Pancreas (tissue), 10 donors: Measurements from ENCODE around the gene APOBEC3G. TPM values are rescaled to one million over a fixed set of nuclear protein-coding genes. Genes with fewer than 3 reads are reported as not detected.
"Not testable (repeated sequence)": the region's sequence is repeated elsewhere in the genome, so short reads cannot be mapped to it uniquely, and the experiment has no call there.

Experiments used
- ATAC-seq, 4 donors: fragments of 200-7000 bp; cut with Tn5 transposase; one replicate each; pipeline versions ENCODE4 v1.8.0 to v1.9.1; 2020; ENCODE audit warnings: mild to moderate bottlenecking in 4 of 4, moderate library complexity in 4 of 4
- DNase-seq, 6 donors: peaks; one replicate each; pipeline ENCODE4 v3.0.0-alpha.2; 2020
- FAIRE-seq: peaks from 2 replicates; lab custom pipeline; 2012; peaks lifted over from hg19 to GRCh38; lab: Jason Lieb, UNC
- H3K27ac ChIP-seq, 4 donors: fragments of 200-600 bp; sonication (generic); 1 replicate in 3 of 4; 2 replicates in 1 of 4; pipeline versions ENCODE4 v1.5.0 to v1.8.0; 2020
- H3K27me3 ChIP-seq, 4 donors: fragments of 200-600 bp; one replicate each; pipeline ENCODE4 v1.8.0; 2021
- H3K36me3 ChIP-seq, 3 donors: fragments of 200-600 bp; sonication (generic) in 1 of 3; one replicate each; pipeline versions ENCODE4 v1.5.0 to v1.8.0; 2020 to 2021
- H3K4me1 ChIP-seq, 3 donors: fragments of 200-600 bp; one replicate each; pipeline ENCODE4 v1.8.0; 2021
- H3K4me3 ChIP-seq, 4 donors: fragments of 200-600 bp; sonication (generic) in 2 of 4; one replicate each; pipeline versions ENCODE4 v1.5.0 to v1.8.0; 2020 to 2021
- H3K9me3 ChIP-seq, 4 donors: fragments of 200-600 bp; one replicate each; pipeline ENCODE4 v1.8.0; 2021
- WGBS, 2 donors: extraction: QIAGEN DNeasy Blood & Tissue Kit; methylation state at CpG; one replicate each; pipeline ENCODE4 v1.1.7; 2013; 5-methylcytosine and 5-hydroxymethylcytosine counted together
- intact Hi-C, 3 donors: fragments of 100-400 bp; cut with DNase I; formaldehyde crosslinking; loops; one replicate each; pipeline versions ENCODE4 v1.11.1 to v1.14.2; 2022
- polyA plus RNA-seq, 2 donors: library from polyadenylated mRNA; stranded (reverse); fragments of 200-250 nt; gene quantifications; one replicate each; pipeline ENCODE4 v1.2.3, GENCODE V29; 2013
- total RNA-seq, 6 donors: library from RNA; stranded (reverse); fragmentation: NEBNext Ultra II Directional in 4 of 6; extraction: Animal tissue kit (Norgen Biotek cat#: 25700) in 4 of 6; gene quantifications; one replicate each; pipeline versions ENCODE4 v1.2.1 to v1.2.4, GENCODE V29; 2021 to 2023
- TF ChIP-seq, protein P1 (sequence below), 4 donors: fragments of 200-600 bp; sonication (generic) in 3 of 4; IDR thresholded peaks; one replicate each; pipeline versions ENCODE4 v1.5.0 to v1.8.0; 2021; ENCODE audit warnings: antibody characterized with exemption in 4 of 4
- donor health status: healthy with polysubstance abuse.
- donor health status: DM: no; HTN: no; CAD: no; lungs with moderate emphysema.
- donor health status: DM: no; HTN: no; CAD: no.
- donor health status: control.
- donor health status: control.
- donor health status: Bipolar disorder and iron deficiency.
- donor health status: DM: yes; HTN: yes; CAD: no.
- donor health status: DM: no; HTN: no; CAD: no.
- donor health status: DM: no; HTN: no; CAD: no.
- donor health status: DM: yes; HTN: yes; CAD: no.

The APOBEC3G gene
- total and polyA plus RNA-seq, 8 donors, result 0.94 to 5.3 (median 2.8) TPM

- DNase-seq (no peak), FAIRE-seq (no peak)
- TF ChIP-seq, protein P1, sequence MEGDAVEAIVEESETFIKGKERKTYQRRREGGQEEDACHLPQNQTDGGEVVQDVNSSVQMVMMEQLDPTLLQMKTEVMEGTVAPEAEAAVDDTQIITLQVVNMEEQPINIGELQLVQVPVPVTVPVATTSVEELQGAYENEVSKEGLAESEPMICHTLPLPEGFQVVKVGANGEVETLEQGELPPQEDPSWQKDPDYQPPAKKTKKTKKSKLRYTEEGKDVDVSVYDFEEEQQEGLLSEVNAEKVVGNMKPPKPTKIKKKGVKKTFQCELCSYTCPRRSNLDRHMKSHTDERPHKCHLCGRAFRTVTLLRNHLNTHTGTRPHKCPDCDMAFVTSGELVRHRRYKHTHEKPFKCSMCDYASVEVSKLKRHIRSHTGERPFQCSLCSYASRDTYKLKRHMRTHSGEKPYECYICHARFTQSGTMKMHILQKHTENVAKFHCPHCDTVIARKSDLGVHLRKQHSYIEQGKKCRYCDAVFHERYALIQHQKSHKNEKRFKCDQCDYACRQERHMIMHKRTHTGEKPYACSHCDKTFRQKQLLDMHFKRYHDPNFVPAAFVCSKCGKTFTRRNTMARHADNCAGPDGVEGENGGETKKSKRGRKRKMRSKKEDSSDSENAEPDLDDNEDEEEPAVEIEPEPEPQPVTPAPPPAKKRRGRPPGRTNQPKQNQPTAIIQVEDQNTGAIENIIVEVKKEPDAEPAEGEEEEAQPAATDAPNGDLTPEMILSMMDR (IDR thresholded peaks at IDR 0.05), result no peak
Measured at GRCh38 chr22:39070186-39070585, 6.9 kb upstream of the APOBEC3G start.

DNA sequence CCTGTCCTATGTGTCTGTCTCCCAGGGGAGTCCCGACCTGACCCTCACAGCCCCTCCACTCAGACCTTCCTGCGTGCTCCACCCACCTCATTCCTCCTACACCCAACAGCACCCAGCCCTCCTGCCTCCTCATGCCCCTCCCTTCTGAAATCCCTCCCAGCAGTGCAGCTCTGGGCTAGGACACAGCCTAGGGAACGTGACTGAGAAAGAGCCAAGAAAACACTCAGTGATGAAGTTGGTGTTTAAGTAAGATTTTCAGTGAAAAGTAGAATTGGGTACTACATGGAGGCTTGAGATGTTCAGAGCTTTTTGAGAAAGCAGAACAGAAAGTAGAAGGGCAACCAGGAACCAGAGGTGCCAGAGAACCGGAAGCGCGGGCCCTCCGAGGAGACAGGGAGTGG, 4.5 kb upstream of the APOBEC3G start:
- H3K27me3 ChIP-seq, H3K9me3 ChIP-seq, DNase-seq, H3K27ac ChIP-seq, intact Hi-C loops, H3K36me3 ChIP-seq, ATAC-seq, H3K4me3 ChIP-seq, H3K4me1 ChIP-seq, FAIRE-seq: not testable (repeated sequence)
- WGBS, 2 donors, result 82 to 93% methylated on average over 6 of the region's 7 CpGs

More at GRCh38 chr22:39070186-39070585, 6.9 kb upstream of the APOBEC3G start:
- H3K9me3 ChIP-seq, result no peaks in the 10 kb centered on the region
- H3K4me1 ChIP-seq, result no peaks in the 10 kb centered on the region
- no peaks in the 10 kb centered on the region for H3K36me3 ChIP-seq
- no peak overlapping the region for H3K27ac ChIP-seq
- H3K27me3 ChIP-seq, result no peaks in the 10 kb centered on the region
- H3K4me3 ChIP-seq, result no peak overlapping the region
- intact Hi-C loops, result no loop called here
- no peak for ATAC-seq
- 90% methylated on average over 7 of the region's 7 CpGs for WGBS, 2 donors

GRCh38 chr22:39073981-39074380, 3.1 kb upstream of the APOBEC3G start:
- WGBS, 2 donors, result 47 to 50% methylated on average over 2 of the region's 2 CpGs
- H3K27me3 ChIP-seq, result no peaks in the 10 kb centered on the region
- H3K27ac ChIP-seq, result no peak overlapping the region
- no peak overlapping the region for H3K4me3 ChIP-seq
- FAIRE-seq, result no peak
- TF ChIP-seq, protein P1 (IDR thresholded peaks at IDR 0.05), result no peak
- DNase-seq, result no peak
- intact Hi-C loops, result no loop called here
- no peaks in the 10 kb centered on the region for H3K4me1 ChIP-seq
- H3K9me3 ChIP-seq, result no peaks in the 10 kb centered on the region
- no peaks in the 10 kb centered on the region for H3K36me3 ChIP-seq
- no peak for ATAC-seq

DNA sequence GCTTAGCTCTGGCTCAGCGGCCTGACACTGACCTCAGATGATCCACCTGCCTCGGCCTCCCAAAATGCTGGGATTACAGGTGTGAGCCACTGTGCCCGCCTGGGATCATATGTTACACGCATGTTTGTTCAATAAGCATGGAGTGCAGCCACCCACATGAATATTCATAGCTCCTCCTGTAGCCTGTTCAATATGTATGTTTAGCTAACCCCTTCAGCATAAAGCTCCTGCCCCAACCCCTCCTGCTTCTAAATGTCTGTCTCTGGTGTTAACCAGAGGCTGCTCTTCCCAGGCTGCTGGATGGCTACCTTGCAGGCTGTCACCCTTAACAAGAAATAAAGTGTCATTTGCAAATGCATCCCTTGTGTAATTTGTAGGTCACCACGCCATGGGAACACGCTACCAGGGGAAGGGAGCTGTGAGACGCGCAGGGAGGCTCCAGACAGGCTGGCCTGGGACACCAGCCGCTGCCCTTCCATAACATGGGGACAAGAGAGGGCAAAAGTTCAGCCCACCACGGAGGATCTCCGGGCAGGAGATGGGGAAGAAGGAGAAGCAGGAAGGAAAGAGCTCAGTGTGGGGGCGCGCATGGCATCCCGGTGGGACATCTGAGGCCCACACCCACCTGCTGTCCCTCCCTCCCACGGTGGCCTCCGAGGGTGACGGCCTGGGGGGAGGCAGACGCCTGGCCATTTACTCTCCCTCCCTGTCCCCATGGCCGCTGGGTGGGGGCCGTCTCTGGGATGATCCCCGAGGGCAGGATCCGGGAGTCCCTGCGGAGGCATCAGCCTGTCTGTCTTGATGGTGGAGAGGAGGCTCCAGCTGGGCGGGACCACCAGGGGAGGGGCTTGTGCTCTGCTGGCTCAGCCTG, 685 bp upstream of the APOBEC3G start:
- H3K4me3 ChIP-seq, result peak overlapping the region in 1 of 4 donors; percentile 17
- H3K36me3 ChIP-seq, H3K27ac ChIP-seq, H3K4me1 ChIP-seq, H3K9me3 ChIP-seq, intact Hi-C loops, DNase-seq, FAIRE-seq, H3K27me3 ChIP-seq: not testable (repeated sequence)
- WGBS, 2 donors, result 60 to 62% methylated on average over 15 to 21 of the region's 24 CpGs
- ATAC-seq, result peak in 3 of 4 donors; percentile 4 to 35 (median 6)

GRCh38 chr22:39077912-39078311, 837 bp downstream of the APOBEC3G start:
- intact Hi-C loops, result not testable (repeated sequence)
- H3K4me3 ChIP-seq, result peak overlapping the region in 1 of 4 donors; percentile 37

DNA sequence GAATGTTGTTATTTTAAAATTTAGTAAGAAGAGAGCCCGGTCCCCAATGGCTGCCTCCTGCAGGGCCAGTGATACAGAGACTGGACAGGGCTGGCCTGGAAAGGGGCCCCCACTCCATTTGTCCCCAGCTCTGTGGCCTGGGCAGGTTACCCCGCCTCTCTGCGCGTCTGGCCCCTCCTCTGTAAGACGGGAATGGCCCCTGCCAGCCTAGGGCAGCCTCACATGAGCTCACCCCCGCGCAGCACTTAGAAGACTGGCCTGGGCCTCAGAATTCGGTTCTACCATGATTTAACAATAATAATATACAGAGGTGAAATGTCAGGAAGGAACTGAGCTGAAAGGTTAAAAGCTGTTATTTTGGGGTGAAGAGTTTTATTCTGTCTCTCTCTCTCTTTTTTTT, 1.3 kb downstream of the APOBEC3G start:
- intact Hi-C loops, result no loop called here
- no peak for ATAC-seq
- FAIRE-seq, result no peak
- H3K36me3 ChIP-seq, result no peaks in the 10 kb centered on the region
- no peak overlapping the region for H3K27ac ChIP-seq
- H3K27me3 ChIP-seq, result no peaks in the 10 kb centered on the region
- no peaks in the 10 kb centered on the region for H3K9me3 ChIP-seq
- no peak for DNase-seq
- WGBS, 2 donors, result 79 to 86% methylated on average over 8 of the region's 8 CpGs
- H3K4me1 ChIP-seq, result no peaks in the 10 kb centered on the region
- TF ChIP-seq, protein P1 (IDR thresholded peaks at IDR 0.05), result no peak
- peak overlapping the region in 1 of 4 donors; percentile 37 for H3K4me3 ChIP-seq

More at GRCh38 chr22:39077912-39078311, 837 bp downstream of the APOBEC3G start:
- H3K36me3 ChIP-seq, H3K9me3 ChIP-seq, FAIRE-seq, H3K27me3 ChIP-seq, H3K4me1 ChIP-seq, DNase-seq, H3K27ac ChIP-seq, ATAC-seq: not testable (repeated sequence)
- 89 to 97% methylated on average over 12 of the region's 12 CpGs for WGBS, 2 donors

DNA sequence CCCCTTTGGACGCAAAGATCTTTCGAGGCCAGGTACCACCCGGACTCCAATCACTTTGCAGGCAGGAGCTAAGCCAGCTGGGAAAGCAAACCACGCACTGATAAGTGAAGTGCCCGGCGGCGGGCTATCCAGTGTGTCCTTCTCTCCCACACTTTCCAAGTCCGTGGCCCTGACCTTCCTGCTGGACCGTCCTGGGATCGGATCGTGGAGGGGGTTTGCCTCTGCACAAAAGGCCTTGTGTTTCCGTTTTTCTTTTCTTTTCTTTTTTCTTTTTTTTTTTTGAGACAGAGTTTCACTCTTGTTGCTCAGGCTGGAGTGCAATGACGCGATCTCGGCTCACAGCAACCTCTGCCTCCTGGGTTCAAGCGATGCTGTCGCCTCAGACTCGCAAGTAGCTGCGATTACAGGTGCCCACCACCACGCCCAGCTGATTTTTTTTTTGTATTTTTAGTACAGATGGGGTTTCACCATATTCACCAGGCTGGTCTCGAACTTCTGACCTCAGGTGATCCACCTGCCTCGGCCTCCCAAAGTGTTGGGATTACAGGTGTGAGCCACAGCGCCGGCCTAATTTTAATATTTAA, 2.1 kb downstream of the APOBEC3G start:
- not testable (repeated sequence) for H3K4me3 ChIP-seq

More for the DNA sequence above, 2.1 kb downstream of the APOBEC3G start:
- intact Hi-C loops, ATAC-seq, H3K36me3 ChIP-seq, DNase-seq, H3K27me3 ChIP-seq, H3K9me3 ChIP-seq, H3K4me1 ChIP-seq, FAIRE-seq, H3K27ac ChIP-seq: not testable (repeated sequence)
- WGBS, 2 donors, result 76 to 83% methylated on average over 19 to 22 of the region's 24 CpGs
